Epithelial cell of esophagus (primary cell): ENCODE data around the gene AKIRIN1.
"Not testable (repeated sequence)": the region's sequence is repeated elsewhere in the genome, so short reads cannot be mapped to it uniquely, and the experiment has no call there.

Experiments used
- DNase-seq: peaks from one replicate; pipeline ENCODE4 v3.0.0; 2010; ENCODE audit warnings: low read depth
- H3K4me3 ChIP-seq: 2 replicates; pipeline ENCODE4 v1.5.1; 2011; ENCODE audit warnings: mild to moderate bottlenecking, low read length, control low read depth
- TF ChIP-seq, protein P1 (sequence below): IDR thresholded peaks from 2 replicates; pipeline ENCODE4 v1.5.1; 2011; ENCODE audit warnings: low read depth, mild to moderate bottlenecking, low read length, control low read depth, inconsistent platforms; ENCODE audit not compliant: insufficient read depth; ENCODE audit errors: missing control alignments

The AKIRIN1 gene

GRCh38 chr1:38997901-38998190, 6.8 kb downstream of the AKIRIN1 start:
- DNase-seq, result no peak
- TF ChIP-seq, protein P1, sequence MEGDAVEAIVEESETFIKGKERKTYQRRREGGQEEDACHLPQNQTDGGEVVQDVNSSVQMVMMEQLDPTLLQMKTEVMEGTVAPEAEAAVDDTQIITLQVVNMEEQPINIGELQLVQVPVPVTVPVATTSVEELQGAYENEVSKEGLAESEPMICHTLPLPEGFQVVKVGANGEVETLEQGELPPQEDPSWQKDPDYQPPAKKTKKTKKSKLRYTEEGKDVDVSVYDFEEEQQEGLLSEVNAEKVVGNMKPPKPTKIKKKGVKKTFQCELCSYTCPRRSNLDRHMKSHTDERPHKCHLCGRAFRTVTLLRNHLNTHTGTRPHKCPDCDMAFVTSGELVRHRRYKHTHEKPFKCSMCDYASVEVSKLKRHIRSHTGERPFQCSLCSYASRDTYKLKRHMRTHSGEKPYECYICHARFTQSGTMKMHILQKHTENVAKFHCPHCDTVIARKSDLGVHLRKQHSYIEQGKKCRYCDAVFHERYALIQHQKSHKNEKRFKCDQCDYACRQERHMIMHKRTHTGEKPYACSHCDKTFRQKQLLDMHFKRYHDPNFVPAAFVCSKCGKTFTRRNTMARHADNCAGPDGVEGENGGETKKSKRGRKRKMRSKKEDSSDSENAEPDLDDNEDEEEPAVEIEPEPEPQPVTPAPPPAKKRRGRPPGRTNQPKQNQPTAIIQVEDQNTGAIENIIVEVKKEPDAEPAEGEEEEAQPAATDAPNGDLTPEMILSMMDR, result no peak
- no peak overlapping the region for H3K4me3 ChIP-seq

- TF ChIP-seq, protein P1, result no peak
- H3K4me3 ChIP-seq, result no peak overlapping the region
- DNase-seq, result peak; percentile 71
Measured at GRCh38 chr1:39001516-39002421, 10.7 kb downstream of the AKIRIN1 start.

DNA sequence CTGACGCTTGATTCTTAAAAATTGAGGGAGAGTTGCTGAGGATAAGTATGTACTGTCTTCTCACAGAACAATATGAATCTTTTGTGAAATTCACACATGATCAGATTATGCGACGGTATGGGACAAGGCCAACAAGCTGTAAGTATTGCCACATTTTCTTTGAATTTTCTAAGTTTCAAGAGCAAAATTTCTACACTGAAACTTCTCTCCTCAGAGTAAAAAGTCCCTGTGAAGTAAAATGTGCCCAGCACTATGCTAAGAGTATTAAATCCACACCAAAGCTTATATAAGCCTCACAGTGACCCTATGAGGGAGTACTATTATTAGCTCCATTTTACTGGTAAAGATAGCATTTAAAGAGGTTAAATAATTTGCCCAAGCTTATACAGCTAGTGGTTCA, 12.2 kb downstream of the AKIRIN1 start:
- no peak overlapping the region for H3K4me3 ChIP-seq
- DNase-seq, result no peak
- TF ChIP-seq, protein P1, result no peak

DNA sequence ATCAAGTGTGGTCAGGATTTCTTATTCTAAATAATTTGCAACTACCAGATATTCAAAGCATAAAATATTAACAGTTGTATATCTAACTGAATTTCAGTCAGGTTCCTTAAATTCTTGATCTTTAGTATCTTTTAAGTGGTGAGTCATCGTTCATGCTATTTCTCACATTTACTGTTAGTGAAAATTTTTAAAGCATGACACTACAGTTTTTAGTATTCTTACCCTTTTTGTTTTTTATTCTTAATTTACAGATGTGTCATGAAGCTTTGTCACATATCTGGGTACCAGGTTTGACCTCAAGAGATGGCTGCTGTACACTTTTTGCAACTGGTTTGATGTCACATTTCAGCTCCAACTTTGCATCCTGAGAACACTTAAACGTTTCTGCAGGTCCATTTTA, 12.7 kb downstream of the AKIRIN1 start:
- TF ChIP-seq, protein P1, result no peak
- no peak for DNase-seq
- H3K4me3 ChIP-seq, result no peak overlapping the region

DNA sequence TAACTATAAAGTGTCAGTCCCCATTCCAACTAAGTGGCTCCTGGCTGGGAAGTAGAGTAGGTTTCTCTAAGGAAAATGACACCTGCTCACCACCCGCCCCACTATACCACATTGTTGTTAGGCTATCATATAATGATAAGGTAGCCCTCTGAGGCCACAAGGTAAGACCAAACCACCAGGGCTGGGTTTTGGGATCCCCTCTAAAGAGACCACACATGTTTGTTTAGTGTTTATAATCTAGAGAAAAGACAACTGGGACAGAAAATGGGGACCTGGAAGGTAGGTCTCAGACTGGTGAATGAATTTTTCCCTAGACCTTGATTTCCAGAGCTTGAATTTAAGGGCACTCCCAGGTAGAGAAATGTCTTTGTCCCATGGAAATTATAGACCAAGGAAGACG, 15.2 kb downstream of the AKIRIN1 start:
- TF ChIP-seq, protein P1, result no peak
- H3K4me3 ChIP-seq, result no peak overlapping the region
- DNase-seq, result no peak

- TF ChIP-seq, protein P1, result no peak
- no peak for DNase-seq
- H3K4me3 ChIP-seq, result no peak overlapping the region
Measured at GRCh38 chr1:39006726-39007645, 15.9 kb downstream of the AKIRIN1 start.

DNA sequence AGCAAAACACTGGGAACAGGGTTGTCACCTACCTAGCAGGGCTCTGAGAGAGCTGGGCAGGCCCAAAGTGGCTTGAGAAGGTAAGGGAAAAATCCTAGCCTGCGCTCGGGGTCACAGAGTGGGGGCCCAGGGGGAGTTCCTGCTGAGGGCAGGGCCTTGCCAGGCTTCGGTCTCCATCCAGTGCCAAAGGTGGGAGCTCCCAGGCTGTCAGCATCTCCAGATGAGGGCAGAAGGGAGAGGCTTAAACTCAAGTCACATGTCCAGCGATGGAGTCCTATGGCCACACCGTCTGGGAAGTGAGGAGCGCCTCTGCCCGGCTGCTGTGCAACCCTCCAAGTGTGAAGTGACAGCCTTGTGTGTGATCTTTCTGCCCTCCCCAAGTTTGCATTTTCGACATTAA, 23.9 kb downstream of the AKIRIN1 start:
- not testable (repeated sequence) for H3K4me3 ChIP-seq, DNase-seq
